Liver (tissue), 3 donors: ENCODE data around the gene ZNF423.

ENCODE experiments used
- CTCF ChIP-seq: fragments of 150-350 bp; IDR thresholded peaks from 2 replicates; pipeline ENCODE4 v1.5.1; 2017; ENCODE audit warnings: improper control_type of control experiment, low read depth, low read length; ENCODE audit not compliant: missing input control
- EGR1 ChIP-seq, 2 donors: IDR thresholded peaks; 2 replicates each; pipeline ENCODE4 v1.6.1; 2016 to 2018; ENCODE audit warnings: antibody characterized with exemption in 2 of 2, low read depth in 2 of 2
- JUND ChIP-seq, 2 donors: IDR thresholded peaks; 2 replicates each; pipeline ENCODE4 v1.6.1; 2016; ENCODE audit warnings: antibody characterized with exemption in 2 of 2
- NR2F2 ChIP-seq: IDR thresholded peaks from 2 replicates; pipeline ENCODE4 v1.6.1; 2016; ENCODE audit warnings: antibody characterized with exemption
- RAD21 ChIP-seq, 2 donors: IDR thresholded peaks; 2 replicates each; pipeline ENCODE4 v1.6.1; 2016; ENCODE audit warnings: antibody characterized with exemption in 2 of 2, mild to moderate bottlenecking in 2 of 2
- RXRA ChIP-seq, 2 donors: IDR thresholded peaks; 2 replicates each; pipeline ENCODE4 v1.6.1; 2017 to 2018; ENCODE audit warnings: antibody characterized with exemption in 2 of 2, mild to moderate bottlenecking in 1 of 2
- TF ChIP-seq, protein P1 (sequence below): IDR thresholded peaks from 2 replicates; pipeline ENCODE4 v1.6.1; 2016; ENCODE audit warnings: antibody characterized with exemption
- TF ChIP-seq, protein P2 (sequence below): IDR thresholded peaks from 2 replicates; pipeline ENCODE4 v1.6.1; 2016; ENCODE audit warnings: antibody characterized with exemption, mild to moderate bottlenecking
- TF ChIP-seq, protein P3 (sequence below): IDR thresholded peaks from 2 replicates; pipeline ENCODE4 v1.6.1; 2016; ENCODE audit warnings: antibody characterized with exemption
- donor health status: healthy.
- donor health status: healthy.

- TF ChIP-seq JUND (IDR thresholded peaks at IDR 0.05), result no peak
- TF ChIP-seq CTCF, result no peak
- TF ChIP-seq, protein P1, sequence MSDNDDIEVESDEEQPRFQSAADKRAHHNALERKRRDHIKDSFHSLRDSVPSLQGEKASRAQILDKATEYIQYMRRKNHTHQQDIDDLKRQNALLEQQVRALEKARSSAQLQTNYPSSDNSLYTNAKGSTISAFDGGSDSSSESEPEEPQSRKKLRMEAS, result no peak
- TF ChIP-seq RAD21 (IDR thresholded peaks at IDR 0.05), result no peak
- TF ChIP-seq RXRA (IDR thresholded peaks at IDR 0.05), result no peak
- no peak for TF ChIP-seq EGR1 (IDR thresholded peaks at IDR 0.05; ENCODE audit: low read depth in 2 of 2)
- TF ChIP-seq, protein P2, sequence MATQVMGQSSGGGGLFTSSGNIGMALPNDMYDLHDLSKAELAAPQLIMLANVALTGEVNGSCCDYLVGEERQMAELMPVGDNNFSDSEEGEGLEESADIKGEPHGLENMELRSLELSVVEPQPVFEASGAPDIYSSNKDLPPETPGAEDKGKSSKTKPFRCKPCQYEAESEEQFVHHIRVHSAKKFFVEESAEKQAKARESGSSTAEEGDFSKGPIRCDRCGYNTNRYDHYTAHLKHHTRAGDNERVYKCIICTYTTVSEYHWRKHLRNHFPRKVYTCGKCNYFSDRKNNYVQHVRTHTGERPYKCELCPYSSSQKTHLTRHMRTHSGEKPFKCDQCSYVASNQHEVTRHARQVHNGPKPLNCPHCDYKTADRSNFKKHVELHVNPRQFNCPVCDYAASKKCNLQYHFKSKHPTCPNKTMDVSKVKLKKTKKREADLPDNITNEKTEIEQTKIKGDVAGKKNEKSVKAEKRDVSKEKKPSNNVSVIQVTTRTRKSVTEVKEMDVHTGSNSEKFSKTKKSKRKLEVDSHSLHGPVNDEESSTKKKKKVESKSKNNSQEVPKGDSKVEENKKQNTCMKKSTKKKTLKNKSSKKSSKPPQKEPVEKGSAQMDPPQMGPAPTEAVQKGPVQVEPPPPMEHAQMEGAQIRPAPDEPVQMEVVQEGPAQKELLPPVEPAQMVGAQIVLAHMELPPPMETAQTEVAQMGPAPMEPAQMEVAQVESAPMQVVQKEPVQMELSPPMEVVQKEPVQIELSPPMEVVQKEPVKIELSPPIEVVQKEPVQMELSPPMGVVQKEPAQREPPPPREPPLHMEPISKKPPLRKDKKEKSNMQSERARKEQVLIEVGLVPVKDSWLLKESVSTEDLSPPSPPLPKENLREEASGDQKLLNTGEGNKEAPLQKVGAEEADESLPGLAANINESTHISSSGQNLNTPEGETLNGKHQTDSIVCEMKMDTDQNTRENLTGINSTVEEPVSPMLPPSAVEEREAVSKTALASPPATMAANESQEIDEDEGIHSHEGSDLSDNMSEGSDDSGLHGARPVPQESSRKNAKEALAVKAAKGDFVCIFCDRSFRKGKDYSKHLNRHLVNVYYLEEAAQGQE, result no peak
- no peak for TF ChIP-seq NR2F2
- TF ChIP-seq, protein P3, sequence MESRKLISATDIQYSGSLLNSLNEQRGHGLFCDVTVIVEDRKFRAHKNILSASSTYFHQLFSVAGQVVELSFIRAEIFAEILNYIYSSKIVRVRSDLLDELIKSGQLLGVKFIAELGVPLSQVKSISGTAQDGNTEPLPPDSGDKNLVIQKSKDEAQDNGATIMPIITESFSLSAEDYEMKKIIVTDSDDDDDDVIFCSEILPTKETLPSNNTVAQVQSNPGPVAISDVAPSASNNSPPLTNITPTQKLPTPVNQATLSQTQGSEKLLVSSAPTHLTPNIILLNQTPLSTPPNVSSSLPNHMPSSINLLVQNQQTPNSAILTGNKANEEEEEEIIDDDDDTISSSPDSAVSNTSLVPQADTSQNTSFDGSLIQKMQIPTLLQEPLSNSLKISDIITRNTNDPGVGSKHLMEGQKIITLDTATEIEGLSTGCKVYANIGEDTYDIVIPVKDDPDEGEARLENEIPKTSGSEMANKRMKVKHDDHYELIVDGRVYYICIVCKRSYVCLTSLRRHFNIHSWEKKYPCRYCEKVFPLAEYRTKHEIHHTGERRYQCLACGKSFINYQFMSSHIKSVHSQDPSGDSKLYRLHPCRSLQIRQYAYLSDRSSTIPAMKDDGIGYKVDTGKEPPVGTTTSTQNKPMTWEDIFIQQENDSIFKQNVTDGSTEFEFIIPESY, result no peak
These were observed 289.5 kb downstream of the ZNF423 start for GRCh38 chr16:49566432-49566831.
